HuH-7 (cell line): ENCODE data around the gene LDB2.
A peak's percentile ranks its signal among the peaks of the same experiment; 100 is the strongest.
"Not testable (repeated sequence)": the region's sequence is repeated elsewhere in the genome, so short reads cannot be mapped to it uniquely, and the experiment has no call there.

Source experiments
- DNase-seq: peaks from one replicate; pipeline ENCODE4 v3.0.0; 2011; ENCODE audit warnings: low spot score

LDB2 gene

DNA sequence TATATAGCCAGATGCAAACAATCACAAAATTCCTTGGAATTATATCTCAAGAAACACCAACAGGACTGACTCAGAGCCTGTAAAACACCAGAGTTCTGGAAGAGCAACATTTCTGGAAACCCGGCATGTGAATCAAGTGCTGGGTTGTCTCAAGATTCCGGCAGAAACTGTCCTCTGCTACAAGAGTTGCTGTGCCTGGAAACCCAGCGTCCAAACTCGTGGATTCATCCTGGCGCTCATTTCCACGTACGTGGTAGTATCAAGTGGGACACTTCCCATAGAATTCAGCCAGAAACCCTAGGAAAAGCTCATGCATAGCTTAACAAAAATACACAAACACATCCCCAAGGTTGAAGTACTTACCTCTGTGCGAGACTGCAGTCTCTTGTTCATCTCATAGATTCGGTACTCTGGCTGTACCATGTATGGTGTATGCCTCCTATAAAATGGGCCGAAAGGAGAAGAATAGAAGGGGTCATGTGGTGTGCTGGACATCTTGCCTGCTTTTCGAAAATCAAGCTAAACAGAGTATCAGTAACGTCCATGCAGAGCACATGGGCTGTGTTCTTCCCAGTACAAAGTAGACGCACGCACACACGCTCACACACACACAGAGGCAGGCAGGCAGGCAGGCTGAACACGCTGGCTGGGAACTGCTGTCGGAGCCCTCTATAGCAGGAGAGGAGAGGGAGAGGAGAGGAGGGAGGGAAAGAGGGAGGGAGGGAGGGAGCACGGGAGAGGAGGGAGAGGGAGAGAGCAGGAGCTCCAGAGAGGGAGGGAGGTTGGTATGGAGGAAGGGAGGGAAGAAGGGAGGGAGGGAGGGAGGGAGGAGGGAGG is at the start of gene LDB2:
Gene LDB2 (minus strand): TSS at position 655 of the 837 bp plus-strand sequence.
- DNase-seq = no peak

DNA sequence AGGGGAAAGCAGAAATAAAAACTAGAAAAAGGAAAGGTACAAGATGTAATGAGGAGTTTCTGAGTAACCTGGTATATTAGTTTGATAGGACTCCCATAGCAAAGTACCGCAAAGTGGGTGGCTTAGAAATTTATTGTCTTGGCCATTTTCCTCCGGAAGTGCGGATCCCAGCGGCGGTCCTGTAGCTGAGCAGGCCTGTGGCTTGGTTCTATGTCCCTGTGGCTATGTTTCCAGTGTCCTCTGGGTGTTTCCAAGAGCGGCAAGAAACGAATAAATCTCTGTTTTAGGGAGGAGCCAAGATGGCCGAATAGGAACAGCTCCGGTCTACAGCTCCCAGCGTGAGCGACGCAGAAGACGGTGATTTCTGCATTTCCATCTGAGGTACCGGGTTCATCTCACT is 44.0 kb upstream of the LDB2 start:
- no peak for DNase-seq

DNA sequence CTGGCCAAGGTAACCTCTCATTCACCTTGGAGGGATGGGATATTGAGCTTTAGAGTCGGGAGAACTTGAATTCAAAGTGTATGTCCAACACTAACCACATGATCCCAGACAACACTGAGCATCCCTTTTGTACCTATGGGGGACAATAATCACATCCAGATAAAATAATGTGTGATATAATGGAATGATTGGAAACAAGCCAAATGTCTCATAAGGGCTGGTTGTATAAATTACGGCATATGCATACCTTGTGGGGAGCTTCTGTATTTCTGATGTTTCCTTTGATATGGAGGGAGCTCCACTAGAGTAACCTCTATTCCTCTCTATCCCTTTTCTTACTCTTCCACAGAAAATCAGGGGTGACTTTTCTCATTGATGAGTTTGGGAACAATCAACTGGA is 40.7 kb upstream of the LDB2 start:
- no peak for DNase-seq

DNA sequence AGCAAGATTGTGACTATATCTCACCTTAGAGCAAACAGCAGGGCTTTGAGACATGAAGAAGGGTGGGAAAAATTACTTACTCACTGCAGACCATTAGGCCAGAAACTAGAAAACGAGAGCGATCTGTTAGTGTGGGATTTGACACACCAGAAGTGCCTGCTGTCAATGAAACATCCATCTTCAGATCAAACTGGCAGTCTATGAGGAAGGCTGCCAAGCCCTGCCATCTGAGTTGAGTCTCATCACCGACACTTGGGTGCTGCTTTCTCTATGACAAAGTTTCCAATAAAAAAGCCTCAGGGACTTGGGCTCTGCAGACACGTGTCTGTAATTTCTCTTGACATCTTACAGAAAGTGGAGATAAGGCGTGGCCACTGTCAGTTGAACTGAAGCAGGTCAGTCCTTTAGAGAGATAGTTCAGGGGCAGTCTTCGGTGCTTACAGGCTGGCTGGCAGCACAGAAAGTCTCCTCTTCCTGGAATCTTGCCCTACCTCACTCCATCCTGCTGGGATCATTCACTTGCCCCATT is 40.1 kb upstream of the LDB2 start:
- DNase-seq = no peak

DNA sequence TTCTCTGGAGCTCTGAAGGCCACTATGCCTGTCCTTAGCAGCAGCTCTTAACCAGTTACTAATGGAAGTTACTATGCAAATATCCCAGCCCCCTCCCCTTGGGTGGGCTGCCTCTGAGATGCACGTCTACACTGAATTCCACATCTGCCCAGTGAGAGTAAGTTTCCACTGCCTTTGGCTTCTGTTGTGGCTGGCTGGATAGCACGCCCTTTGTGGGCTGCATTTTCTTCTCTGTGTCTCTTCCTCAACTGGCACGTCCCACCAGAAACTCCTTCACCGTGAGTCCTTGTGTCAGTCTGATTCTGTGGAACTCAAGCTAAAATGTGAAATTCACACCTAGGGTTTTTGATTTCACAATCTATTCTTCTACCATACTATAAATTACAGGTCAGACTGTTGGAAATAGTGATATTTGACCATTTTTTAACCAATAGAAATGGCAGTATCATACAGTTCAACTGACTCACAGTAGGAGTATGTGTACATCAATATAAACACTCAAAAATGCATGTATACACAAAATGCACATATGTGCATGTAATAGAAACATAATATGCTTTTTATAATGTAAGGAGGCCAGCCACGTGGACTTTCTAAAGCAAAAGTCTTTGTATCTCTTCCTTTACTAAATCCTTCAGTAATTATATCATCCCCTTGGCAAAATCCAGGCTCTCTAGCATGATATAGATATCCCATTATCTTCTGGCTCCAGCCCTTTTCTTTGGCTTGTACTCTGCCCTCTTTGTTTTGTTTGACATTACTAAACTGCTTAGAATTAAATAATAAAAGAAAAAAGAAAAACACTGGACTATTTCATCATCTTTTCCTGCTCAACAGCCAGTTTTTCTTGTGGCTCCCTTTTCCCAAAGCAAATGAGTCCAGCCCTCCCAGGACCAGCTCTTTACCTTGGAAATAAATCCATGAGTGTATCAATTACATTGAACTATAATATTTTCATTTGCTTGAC is 33.2 kb upstream of the LDB2 start:
- DNase-seq = no peak

DNA sequence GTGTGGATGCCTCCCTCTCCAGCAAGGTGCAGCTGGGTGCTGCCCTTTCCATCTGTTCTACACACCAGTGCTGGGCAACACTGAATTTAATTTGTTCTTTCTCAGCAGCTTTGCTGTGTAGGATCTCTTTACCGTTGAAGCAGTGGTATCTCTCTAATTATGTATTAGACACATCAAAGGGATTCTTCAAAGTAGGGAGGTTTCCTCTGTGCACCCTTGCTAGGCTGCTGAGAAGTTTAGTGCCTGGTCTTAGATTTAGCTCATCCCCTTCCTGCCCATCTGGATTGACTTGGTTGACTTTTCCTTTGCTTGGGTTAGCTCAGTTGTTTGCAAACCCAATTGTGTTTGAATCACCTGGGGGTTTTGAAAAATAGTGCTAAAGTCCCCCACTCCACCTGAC is 27.8 kb upstream of the LDB2 start:
- no peak for DNase-seq

DNA sequence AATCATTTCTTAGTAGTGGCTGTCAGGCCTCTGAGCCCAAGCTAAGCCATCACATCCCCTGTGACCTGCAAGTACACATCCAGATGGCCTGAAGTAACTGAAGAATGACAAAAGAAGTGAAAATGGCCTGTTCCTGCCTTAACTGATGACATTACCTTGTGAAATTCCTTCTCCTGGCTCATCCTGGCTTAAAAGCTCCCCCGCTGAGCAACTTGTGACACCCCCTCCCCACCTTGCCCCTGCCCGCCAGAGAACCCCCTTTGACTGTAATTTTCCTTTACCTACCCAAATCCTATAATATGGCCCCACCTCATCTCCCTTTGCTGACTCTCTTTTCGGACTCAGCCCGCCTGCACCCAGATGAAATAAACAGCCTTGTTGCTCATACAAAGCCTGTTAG is 20.3 kb upstream of the LDB2 start:
- not testable (repeated sequence) for DNase-seq

DNA sequence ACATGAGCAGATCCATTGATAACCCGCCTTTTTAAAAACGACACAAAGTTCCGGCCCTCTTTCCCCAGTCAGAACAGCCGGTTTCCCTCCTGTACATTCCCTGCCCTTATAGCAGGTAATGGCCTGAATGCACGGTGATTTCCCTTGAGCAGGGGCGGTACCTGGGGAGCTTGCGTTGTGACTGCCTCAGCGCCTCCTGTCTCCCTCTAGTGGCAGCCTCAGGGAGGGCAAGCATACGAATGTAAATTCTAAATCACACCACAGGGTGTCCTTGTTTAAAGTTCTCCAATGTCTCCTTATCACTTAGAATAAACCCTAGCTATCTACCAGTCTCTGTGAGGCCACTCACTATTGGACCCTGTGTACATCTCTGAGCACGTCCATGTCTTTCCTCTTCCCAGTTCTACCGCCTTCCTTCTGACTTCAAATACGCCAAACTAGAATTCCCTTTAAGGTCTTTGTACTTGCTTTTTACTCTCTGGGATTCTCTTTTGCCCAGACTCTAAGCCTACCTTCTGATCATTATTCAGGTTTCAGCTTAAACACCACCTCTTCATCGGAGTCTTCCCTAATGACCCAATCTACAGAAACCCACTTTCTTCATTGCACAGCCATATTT is 18.4 kb upstream of the LDB2 start:
- DNase-seq = peak; percentile 69

DNA sequence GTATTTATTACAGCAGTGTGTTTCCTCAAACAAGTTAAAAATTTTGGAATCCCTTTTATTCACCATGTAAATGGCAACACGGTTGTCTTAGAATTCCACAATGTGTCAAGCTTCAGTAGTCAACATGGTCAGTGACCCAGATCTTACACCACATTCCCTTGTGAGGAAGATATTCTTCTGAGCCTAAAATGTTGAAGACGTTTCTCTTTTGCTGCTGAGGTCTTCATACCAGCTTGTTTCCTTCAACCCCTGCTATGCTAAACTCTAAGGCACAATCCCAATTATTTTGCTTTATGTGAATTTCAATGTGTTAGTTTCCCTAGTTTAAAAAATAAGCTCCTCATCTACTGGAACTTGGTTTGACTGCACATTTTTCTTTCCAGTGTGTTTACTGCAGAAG is 17.6 kb upstream of the LDB2 start:
- no peak for DNase-seq

DNA sequence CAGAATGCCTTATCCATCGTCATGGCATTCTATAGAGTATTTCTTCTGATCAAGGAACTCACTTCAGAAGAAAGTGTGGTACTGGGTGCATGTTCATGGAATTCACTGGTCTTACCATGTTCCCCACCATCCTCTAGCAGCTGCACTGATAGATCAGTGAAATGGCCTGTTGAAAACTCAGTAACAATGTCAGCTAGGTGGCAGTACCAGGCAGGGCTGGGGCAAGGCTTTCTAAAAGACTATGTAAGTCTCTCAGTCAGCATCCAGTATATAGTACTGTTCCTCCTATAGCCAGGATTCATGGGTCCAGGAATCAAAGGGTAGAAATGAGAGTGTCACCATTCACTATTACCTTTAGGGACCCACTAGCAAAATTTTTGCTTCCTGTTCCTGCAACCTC is 15.8 kb upstream of the LDB2 start:
- DNase-seq = no peak

DNA sequence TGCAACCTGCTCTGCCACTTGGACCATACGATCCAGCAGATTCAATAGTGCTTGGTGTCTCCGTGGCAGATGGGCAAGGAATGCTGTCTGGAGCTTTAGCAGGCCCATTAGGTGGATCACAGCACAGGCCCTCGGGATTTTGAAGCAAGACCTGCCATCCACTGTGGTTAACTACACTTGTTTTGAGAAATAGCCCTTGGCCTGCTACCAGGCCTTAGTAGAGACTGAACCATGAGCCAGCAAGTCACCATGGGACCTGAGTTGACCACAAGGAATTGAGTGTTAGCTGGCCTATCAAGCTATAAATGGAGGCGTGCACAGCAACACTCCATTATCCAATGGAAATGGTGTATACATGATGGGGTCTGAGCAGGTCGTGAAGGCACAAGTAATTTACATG is 14.5 kb upstream of the LDB2 start:
- no peak for DNase-seq

DNA sequence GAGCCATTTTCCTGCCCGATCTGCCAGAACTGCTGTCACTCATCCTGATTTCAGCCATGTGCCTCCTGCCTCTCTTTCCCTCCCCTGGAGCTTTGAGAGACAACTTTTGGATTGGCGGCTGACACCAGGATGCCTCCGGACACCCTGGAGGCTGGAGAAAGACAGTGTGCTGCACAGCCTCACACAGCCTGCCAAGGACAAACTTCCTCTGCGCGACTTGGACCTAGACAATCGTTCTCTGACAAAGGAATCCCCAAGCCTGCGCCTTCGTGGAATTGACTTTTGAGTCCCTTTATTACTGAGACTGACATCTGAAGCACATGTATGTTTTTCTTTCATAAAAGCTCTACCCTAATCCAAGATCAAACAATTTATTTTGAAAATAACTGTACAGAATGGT is 10.8 kb upstream of the LDB2 start:
- DNase-seq = no peak

DNA sequence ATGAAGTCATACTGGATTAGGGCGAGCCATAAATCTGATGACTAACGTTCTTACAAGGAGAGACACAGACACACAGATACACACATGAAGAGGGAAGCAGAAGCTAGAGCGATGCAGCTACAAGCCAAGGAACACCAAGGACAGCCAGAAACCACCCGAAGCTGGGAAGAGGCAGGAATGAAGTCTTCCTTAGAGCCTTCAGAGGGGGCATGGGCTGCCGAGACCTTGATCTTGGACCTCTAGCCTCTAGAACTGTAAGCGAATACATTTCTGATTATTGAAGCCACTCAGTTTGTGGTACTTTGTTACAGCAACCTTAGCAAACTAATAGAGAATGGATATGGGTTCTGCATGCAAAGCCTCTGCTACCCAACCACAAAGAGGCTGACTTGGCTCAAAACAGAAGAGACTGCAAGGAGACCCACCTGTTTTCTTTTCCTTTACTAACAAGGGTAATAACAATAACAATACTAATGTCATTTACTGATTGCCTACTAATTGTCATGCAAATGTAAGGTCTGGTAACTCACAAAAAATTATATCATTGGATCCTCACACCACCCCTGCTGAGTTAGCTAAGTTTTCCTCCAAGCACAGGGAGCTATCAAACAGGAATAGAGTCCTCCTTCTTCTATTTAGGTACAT is 10.1 kb upstream of the LDB2 start:
- no peak for DNase-seq

DNA sequence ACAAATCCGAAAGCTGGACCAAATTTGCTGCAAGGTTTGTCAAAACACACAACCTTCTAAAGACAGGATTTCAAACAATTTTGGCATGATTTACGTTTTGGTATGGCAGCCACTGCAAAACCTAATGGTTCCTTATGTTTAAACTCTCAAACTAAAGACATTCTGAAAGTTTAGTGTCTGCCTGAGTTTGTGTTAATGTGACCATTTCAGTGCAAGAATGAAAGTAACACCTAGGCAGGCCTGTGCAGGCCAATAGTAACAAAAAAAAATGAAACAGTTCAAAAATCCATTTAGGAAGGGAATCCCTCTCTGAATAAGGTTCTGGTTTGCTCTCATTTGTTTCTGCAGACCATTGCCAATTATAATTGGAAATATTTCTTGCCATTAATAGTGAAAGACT is 1.9 kb upstream of the LDB2 start:
- no peak for DNase-seq

DNA sequence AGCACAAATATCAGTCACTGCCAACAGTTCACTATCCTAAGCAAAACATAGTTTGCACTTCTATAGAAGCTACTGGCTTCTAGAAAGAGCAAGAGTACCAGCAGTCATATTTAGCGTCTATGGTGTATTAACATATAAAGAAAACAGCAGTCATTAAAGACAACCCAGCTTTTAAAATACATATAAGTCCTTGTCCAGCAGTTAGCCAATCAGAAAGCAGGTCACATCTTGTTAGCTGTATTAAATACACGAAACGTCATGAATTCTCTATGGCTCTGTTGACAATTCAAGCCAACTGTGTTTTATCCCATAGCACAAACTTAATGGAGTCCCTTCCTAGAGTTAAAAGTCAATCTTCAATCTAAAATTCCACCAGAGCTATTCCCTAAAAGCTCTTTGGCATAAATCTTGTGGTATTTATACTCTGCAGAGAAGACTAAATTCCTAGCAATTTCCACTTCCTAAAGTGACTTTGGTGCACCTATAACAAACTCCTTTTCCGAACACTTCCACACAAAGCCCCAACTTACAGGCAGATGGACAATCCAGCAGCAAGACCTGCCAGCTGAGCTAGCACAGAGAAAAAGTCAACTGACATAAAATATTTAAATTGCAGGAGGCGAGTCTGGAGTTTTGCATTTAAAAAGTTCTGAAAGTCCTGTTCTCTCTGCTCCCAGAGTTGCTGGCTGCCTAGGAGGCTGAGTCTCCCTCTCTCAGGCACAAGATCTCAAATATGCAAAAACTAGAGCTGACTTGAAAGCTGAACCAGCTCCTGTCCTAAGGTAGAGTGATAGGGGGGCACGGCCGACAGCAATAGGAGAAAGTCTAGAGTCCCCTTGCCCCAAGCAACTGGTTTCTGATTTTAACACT is 1.3 kb downstream of the LDB2 start:
- no peak for DNase-seq

DNA sequence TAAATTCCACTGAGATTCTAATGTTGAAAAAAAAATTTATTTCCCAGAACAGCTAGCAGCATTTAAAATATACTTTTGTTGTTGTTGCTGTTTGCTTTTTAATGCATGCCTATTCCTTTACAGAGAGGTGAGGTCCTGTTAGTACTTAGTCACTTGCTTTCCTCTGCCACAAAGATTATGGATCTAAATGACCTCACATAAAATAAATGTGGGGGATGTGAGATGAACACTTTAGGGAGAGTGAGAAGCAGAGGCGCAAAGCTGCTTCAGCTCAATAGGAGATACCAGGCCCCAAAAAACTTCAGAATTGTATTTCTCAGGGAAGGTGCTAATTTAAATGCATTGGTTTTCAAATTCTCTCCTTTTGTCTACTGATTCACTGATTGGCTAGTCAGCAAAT is 4.0 kb downstream of the LDB2 start:
- DNase-seq = no peak

DNA sequence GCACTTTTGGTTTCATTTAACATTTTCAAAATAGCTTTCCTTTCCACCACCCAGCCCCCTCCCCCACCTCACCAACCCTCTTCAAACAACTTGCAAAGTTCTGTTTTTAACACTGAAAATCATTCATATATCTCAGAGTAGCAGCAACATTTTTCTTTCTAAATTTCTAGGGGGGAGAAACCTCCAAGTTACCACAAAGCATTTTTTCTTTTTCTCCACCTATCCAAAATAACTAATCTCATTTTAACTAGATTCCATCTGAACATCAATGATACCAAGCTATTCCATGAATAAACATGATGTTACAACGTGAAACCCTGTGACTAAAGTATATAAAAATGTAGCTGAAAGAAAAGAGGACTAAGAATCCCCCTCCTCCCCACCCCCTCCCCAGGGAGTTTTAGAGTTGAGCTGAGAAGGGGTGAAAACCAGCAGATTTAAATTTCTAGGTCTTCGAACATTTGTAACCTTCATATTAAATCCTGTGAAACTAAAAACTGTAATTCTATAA is 5.2 kb downstream of the LDB2 start:
- DNase-seq = no peak

DNA sequence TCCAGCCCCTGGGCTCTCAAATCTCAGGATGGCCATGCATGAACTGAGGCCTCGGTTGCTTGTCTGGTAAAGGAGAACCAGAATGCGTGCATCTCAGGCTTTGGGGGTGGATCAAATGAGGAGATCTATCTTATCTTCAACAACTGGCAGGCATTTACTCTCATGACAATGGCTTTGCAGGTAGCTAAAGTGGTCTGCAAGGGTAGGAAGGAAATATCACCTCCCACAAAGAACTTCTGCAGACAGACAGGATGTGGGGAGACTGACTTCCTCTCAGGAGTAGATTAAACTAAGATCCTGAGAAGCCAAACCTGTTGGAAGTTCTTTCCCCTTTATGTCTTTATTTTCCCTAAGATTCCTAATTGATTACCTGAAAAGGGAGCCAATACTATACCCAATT is 7.8 kb downstream of the LDB2 start:
- DNase-seq = no peak

DNA sequence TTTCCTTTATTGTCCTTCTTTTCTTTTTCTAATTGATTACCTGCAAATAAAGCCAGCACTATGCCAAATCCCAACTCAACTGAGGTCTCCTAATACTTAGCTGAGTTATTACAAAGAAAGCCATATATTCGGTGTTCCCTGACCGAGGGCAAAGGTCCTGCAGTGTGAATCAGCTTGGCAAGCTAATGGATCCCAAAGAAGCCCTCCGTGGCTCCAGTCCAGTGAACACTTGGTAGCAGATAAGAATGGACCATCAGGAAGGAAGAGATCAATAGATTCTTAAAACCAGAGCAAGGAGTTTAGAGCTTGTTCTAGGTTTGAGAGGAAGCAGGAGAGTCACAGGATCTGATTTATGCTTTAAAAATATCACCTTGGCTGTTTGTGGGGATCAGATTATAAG is 8.5 kb downstream of the LDB2 start:
- DNase-seq = no peak

DNA sequence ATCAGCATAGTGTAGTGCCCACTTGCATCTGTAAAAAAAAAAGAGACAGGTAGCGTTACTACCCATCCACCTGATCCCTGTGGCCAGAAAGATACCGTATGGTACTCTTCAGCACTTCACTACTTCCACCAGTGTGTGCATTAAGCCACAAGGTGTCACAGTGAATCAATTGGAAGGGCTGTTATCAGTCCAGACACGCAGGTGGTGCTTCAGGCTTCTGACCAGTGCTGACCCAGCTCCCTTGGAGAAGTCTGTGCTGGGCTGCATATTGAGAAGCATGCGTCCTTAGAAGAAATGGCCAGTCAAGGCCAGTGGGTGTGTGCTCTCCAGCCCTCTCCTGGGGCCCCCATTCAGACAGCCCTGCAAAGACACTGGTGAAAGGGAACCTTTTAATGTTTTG is 10.6 kb downstream of the LDB2 start:
- DNase-seq = no peak
